ENCODE measurements around the gene ALG12.

ALG12 gene

DNA sequence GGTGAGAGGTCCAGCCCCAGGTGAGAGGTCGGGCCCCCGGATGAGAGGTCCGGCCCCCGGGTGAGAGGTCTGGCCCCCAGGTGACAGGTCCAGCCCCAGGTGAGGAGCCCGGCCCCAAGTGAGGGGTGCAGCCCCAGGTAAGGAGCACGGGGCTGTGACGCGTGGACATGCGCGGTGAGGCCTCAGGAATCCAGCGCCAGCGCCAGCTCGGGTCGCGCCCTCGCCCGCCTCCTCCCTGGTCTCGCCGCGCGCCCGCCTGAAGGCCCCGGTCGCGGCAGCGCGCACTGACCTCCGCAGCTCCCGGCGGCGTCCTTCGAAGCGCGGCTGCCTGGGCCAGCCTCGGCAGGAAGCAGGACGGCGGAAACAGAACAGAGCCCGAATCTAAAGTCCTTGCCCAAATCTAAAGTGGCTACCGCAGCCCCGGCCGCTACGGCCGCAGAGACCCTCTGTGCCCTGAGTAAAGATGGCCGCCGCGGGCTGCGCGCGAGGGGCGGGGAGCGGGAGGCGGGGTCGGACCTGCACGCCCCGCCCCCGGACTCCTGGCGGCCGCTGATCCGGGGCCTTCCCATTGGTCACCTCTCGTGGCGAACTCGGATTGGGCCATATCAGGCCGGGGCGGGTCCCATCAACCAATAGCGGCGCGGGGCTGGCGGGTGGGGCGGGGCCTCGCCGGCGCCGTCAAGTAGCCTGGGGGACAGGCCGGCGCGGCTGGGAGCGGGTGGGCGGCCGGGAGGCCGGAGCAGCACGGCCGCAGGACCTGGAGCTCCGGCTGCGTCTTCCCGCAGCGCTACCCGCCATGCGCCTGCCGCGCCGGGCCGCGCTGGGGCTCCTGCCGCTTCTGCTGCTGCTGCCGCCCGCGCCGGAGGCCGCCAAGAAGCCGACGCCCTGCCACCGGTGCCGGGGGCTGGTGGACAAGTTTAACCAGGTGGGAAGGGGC is at the start of gene ALG12, which contains the start of gene CRELD2:
TSS of gene ALG12 (minus strand) at position 465 of the 937 bp plus-strand sequence. CDS start 4,673 bp downstream, outside the sequence.
TSS of gene CRELD2 (plus strand) at position 661 of the 937 bp plus-strand sequence. CDS start at position 797, 136 bp downstream.
- peaks cover 29% of the 10 kb centered on the region for H3K4me1 Mint-ChIP-seq (ENCODE audit: low read depth)
- H3K4me3 Mint-ChIP-seq: peak within 1 kb of the TSS; percentile 83
- no peaks in the 10 kb centered on the region for H3K9me3 Mint-ChIP-seq
- H3K27ac Mint-ChIP-seq: peak within 1 kb of the TSS; percentile 90
- H3K27me3 Mint-ChIP-seq: no peaks in the 10 kb centered on the region
- intact Hi-C loops (cut with micrococcal nuclease): loop anchor here (5.0 kb wide), 1 partner anchor 61 kb away; no protein-coding TSS in a partner anchor
- peaks cover 44% of the 10 kb centered on the region for H3K36me3 Mint-ChIP-seq (ENCODE audit: low read depth)

DNA sequence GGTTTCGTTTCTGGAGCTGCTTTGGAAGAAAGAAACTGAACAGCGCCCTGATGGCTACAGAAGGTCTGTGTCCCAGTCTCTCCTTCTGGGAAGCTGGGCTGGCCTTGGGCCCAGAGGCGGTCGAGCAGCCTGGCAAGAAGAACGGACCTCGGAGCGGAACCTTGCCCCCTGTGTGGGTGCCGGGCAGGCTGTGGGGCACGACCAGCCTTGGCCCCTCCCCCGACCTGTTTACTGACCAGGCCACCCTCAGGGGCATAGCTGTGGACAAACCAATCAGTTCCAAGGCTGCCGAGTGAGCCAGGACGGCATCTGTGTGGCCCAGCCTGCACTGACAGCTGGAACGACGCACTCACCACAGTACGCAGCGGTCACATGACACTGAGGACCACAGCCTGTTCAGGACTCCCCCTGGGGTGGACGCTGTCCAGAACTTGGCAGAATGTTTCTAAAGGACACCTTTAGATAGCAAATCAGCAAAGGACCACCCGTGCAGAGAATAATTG is 49.5 kb upstream of the ALG12 start:
- Mint-ChIP-seq H3K4me1 (ENCODE audit: low read depth) (peaks cover 80% of the 10 kb centered on the region), H3K27ac (peak overlapping the region; percentile 97), H3K27me3 (no peaks in the 10 kb centered on the region), H3K9me3 (no peaks in the 10 kb centered on the region), H3K4me3 (peak overlapping the region; percentile 73), H3K36me3 (ENCODE audit: low read depth) (peaks cover 41% of the 10 kb centered on the region)
- intact Hi-C loops (cut with micrococcal nuclease): no loop called here

DNA sequence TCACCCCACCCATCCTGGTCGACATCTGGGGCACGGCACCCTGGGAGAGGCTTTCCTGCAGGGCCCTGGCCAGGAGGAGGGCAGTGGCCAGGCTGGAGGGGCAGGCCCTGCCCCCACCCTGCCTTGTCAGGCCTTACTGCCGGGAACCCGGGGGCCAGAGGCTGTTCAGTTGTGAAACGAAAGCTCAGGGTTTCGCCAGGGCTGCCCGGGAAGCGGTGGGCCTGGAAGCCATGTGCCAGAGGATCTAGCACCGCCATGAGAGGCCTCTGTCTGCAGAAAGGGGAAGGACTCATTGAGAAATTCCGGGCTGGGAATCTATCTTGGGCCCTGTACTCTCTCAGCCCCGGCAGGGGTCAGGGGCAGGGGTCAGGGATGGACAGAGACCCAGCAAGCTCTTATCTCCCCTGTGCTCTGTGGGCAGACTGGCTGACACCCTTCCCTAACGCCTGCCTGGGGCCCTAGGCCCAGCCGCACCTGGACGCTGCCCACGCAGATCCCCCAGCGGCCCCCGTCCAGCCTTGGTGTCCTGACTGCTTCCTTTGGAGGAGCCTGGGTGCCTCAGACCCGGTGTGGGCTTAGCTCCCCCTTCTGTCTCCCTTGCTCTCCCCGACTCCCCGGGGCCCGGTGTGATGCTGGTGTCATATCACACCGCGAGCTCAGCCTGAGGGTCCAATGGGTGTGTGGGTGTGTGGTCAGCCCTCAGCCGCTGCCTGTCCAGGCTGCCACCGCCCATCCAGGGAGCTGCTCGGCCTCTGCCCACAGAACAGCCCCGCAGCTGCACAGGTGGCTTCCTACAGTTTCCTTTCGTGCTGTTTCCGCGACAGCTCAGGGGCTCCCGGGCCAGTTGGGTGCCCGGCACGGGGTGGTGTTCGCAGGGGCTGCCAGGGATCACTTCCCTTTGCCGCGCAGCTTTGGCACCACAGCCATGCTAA is 48.8 kb upstream of the ALG12 start:
- Mint-ChIP-seq H3K4me3 (peak overlapping the region; percentile 73), H3K27ac (peak overlapping the region; percentile 97), H3K4me1 (ENCODE audit: low read depth) (peaks cover 80% of the 10 kb centered on the region), H3K9me3 (no peaks in the 10 kb centered on the region), H3K36me3 (ENCODE audit: low read depth) (peaks cover 48% of the 10 kb centered on the region), H3K27me3 (no peaks in the 10 kb centered on the region)
- intact Hi-C loops (cut with micrococcal nuclease): no loop called here

DNA sequence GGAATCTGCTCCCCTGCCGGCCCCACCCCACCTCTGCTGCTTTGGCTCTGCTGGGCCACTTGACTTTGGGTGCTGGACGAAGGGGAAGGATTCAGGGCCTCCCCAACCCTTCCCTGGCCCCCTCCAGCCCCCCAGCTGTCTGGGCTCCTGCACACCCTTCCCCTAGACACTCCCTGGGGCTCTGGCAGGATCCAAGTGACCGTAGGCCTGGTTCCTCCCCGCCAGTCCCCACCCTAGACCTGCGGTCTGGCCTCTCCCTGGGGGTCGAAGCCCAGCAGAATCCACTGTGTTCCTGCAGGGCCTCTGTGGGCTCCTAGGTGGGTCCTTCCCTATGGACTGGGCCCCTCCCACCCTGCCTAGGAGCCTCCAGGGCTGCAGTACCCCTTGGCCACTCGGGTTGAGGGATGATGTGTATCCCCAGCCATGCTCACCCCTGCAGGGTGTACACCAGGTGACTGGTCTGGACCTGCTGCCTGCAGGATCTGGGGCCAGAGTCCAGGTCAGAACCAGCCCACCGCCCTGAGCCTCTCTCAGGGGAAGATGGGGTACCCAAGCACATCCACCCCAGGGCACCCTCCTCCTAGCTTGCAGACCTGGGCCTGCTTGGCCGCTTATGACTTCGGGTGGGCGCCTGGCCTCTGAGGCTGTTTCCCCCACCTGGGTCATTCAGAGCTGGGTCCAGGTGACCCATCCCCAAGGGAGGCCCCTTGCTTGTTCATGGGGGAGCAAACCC is 48.0 kb upstream of the ALG12 start:
- Mint-ChIP-seq H3K4me1 (ENCODE audit: low read depth) (peaks cover 80% of the 10 kb centered on the region), H3K9me3 (no peaks in the 10 kb centered on the region), H3K36me3 (ENCODE audit: low read depth) (peaks cover 57% of the 10 kb centered on the region), H3K27me3 (no peaks in the 10 kb centered on the region), H3K4me3 (peak overlapping the region; percentile 44), H3K27ac (peak overlapping the region; percentile 97)
- intact Hi-C loops (cut with micrococcal nuclease): no loop called here

DNA sequence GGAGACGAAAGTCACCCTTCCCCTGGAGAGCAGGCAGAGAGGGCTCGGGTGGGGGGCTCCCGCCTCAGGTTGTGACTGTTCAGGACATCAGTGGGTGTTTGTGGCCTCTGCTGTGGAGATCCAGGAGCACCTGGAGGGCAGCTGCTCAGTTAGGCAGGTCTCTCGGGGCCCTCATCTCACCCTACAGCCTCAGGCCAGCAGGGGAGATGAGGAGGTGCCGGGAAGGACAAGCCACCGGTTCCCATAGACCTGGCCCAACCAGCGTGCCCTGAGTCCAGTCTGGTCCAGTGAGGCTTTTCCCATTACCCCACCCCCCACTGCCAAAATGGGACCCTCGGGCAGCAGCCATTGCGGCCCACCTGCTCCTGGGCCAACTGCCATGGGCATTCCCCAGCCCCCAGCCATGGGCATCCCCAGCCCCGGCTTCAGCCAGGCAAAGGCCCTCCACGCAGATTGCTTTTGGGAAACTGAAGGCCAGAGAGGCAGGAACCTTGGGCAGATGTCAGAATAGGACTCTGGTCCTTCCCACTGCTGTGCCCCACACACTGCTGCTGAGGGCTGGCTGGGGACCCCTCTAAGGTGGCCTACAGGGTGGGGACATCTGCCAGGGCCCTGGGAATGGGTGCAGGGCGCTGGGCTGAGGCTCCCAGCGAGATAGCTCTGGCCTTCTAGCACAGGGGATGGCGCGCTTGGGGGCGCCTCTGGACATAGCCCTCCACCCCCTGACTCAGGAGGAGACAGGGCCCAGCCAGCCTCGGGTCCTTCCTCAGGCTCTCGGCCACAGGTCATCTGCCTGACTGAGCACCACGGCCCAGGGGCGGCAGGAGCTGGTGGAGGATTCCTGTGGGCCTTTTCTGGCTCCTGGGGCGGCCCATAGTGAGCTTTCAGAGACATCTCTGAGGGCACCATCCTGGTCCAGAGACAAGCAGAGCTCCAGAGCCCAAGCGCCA is 47.1 kb upstream of the ALG12 start:
- Mint-ChIP-seq H3K4me1 (ENCODE audit: low read depth) (peaks cover 72% of the 10 kb centered on the region), H3K36me3 (ENCODE audit: low read depth) (peaks cover 61% of the 10 kb centered on the region), H3K27me3 (no peaks in the 10 kb centered on the region), H3K9me3 (no peaks in the 10 kb centered on the region), H3K27ac (peak overlapping the region; percentile 97), H3K4me3 (peak overlapping the region; percentile 99)
- intact Hi-C loops (cut with micrococcal nuclease): no loop called here

DNA sequence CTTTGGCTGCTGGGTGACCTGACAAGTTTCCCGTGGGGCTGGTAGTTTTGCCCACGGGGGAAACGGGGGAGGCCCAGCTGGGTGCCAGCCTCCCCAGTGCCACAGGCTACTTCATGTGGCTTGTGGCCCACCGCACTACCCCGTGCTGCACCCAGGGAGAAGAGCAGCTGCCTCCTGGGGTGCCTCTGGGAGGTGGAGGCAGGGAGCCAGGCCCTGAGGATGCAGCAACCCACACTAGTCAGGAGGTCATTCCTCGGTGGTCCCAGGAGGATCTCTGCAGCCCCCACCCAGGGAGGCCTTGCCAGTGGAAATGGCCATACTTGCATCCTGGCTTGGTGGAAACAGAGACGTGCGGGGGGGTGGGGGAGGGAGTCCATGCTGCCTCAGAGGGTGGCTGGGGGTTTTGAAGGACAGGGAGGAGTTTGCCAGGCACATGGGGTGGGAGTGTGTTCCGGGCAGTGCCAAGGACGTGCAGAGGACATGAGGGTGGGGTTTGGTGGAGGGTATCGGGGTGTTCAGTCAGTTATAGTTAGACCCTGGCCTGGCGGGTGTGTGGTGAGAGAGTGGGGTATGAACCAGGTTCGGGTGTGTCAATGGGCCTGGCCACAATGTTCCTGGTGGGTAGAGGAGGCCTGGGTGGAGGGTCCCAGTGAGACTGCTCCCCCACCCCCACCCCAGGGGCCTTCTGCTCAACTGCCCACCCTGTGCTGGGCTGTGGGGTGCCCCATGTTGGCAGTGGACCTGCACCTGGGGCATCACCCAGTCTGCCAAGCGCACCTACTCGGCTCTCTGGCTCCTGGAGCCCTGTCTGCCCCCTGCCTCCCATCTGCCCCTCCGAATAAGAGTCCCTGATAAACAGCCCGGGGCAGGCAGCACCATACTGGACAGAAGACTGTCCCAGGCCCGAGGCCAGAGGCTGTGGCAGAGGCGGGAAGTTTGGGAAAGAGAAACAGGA is 46.2 kb upstream of the ALG12 start:
- intact Hi-C loops (cut with micrococcal nuclease): no loop called here
- Mint-ChIP-seq H3K4me1 (ENCODE audit: low read depth) (peaks cover 65% of the 10 kb centered on the region), H3K27me3 (no peaks in the 10 kb centered on the region), H3K4me3 (peak overlapping the region; percentile 99), H3K9me3 (no peaks in the 10 kb centered on the region), H3K36me3 (ENCODE audit: low read depth) (peaks cover 61% of the 10 kb centered on the region), H3K27ac (peak overlapping the region; percentile 97)

DNA sequence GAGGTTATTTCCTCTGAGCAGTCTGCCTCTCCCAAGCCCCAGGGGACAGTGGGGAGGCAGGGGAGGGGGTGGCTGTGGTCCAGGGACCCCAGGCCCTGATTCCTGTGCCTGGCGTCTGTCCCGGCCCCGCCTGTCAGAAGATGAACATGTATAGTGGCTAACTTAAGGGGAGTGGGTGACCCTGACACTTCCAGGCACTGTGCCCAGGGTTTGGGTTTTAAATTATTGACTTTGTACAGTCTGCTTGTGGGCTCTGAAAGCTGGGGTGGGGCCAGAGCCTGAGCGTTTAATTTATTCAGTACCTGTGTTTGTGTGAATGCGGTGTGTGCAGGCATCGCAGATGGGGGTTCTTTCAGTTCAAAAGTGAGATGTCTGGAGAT is 45.4 kb upstream of the ALG12 start:
- intact Hi-C loops (cut with micrococcal nuclease): no loop called here
- H3K4me3 Mint-ChIP-seq: peak overlapping the region; percentile 99
- H3K27ac Mint-ChIP-seq: peak overlapping the region; percentile 97
- no peaks in the 10 kb centered on the region for H3K9me3 Mint-ChIP-seq
- H3K27me3 Mint-ChIP-seq: no peaks in the 10 kb centered on the region
- H3K36me3 Mint-ChIP-seq (ENCODE audit: low read depth): peaks cover 61% of the 10 kb centered on the region
- peaks cover 68% of the 10 kb centered on the region for H3K4me1 Mint-ChIP-seq (ENCODE audit: low read depth)

DNA sequence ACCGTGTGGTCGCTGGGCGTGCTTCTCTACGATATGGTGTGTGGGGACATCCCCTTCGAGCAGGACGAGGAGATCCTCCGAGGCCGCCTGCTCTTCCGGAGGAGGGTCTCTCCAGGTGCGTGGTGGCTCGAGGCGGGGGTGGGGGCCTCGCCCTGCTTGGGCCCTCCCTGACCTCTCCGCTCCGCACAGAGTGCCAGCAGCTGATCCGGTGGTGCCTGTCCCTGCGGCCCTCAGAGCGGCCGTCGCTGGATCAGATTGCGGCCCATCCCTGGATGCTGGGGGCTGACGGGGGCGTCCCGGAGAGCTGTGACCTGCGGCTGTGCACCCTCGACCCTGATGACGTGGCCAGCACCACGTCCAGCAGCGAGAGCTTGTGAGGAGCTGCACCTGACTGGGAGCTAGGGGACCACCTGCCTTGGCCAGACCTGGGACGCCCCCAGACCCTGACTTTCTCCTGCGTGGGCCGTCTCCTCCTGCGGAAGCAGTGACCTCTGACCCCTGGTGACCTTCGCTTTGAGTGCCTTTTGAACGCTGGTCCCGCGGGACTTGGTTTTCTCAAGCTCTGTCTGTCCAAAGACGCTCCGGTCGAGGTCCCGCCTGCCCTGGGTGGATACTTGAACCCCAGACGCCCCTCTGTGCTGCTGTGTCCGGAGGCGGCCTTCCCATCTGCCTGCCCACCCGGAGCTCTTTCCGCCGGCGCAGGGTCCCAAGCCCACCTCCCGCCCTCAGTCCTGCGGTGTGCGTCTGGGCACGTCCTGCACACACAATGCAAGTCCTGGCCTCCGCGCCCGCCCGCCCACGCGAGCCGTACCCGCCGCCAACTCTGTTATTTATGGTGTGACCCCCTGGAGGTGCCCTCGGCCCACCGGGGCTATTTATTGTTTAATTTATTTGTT is 44.8 kb upstream of the ALG12 start:
- H3K9me3 Mint-ChIP-seq: no peaks in the 10 kb centered on the region
- intact Hi-C loops (cut with micrococcal nuclease): no loop called here
- H3K36me3 Mint-ChIP-seq (ENCODE audit: low read depth): peaks cover 60% of the 10 kb centered on the region
- H3K4me1 Mint-ChIP-seq (ENCODE audit: low read depth): peaks cover 68% of the 10 kb centered on the region
- H3K27ac Mint-ChIP-seq: peak overlapping the region; percentile 97
- H3K27me3 Mint-ChIP-seq: no peaks in the 10 kb centered on the region
- H3K4me3 Mint-ChIP-seq: peak overlapping the region; percentile 99

DNA sequence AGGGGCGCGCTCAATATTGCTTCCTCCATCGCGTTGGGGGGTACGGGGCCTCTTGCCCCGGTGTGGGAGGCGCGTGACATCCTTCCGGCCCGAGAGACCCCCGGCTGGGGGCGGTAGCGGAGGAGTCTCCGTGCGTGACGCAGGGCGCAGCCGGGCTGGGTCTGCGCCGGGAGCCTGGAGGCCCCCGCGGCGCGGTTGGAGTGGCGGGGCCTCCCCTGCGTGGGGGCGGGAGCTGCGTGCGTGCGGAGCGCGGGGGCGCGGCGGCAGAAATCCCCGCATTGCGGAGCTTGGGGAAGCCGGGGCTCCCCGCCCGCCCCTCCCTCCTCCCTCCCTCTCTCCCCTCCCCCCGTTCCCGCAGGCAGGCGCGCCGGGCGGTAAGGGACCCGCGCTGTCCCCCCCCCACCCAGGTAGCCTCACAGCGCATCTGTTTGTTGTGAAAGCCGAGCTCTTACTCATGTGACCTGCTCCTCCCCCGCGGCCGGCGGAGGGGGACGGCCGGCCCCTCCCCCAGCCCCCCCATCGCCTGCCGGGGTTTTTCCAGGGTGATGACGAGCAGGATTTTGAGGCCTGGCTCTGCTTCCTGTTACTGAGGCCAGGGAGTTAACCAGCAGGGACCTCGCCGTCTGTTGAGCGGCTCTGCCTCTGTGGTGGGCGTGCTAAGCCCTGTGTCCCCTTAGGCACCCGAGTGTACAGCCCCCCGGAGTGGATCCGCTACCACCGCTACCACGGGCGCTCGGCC is 43.9 kb upstream of the ALG12 start:
- Mint-ChIP-seq H3K4me3 (peak overlapping the region; percentile 99), H3K4me1 (ENCODE audit: low read depth) (peaks cover 67% of the 10 kb centered on the region)
- intact Hi-C loops (cut with micrococcal nuclease): no loop called here

DNA sequence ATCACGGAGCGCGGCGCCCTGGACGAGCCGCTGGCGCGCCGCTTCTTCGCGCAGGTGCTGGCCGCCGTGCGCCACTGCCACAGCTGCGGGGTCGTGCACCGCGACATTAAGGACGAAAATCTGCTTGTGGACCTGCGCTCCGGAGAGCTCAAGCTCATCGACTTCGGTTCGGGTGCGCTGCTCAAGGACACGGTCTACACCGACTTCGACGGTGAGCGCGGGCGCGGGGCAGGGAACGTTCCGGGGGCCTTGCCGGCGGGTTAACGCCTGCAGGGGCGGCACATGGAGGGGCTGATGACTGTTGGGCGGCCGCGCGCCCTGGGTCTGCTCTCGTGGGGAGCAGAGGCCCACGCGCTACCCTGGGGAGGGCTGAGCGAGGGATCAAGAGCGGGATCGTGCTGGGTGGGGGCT is 43.4 kb upstream of the ALG12 start:
- Mint-ChIP-seq H3K36me3 (ENCODE audit: low read depth) (peaks cover 56% of the 10 kb centered on the region), H3K9me3 (no peaks in the 10 kb centered on the region), H3K27ac (peak overlapping the region; percentile 97), H3K4me3 (peak overlapping the region; percentile 99), H3K4me1 (ENCODE audit: low read depth) (peaks cover 67% of the 10 kb centered on the region), H3K27me3 (no peaks in the 10 kb centered on the region)
- intact Hi-C loops (cut with micrococcal nuclease): no loop called here

More for the DNA sequence above, 43.9 kb upstream of the ALG12 start:
- peak overlapping the region; percentile 97 for H3K27ac Mint-ChIP-seq
- no peaks in the 10 kb centered on the region for H3K27me3 Mint-ChIP-seq
- H3K9me3 Mint-ChIP-seq: no peaks in the 10 kb centered on the region
- peaks cover 56% of the 10 kb centered on the region for H3K36me3 Mint-ChIP-seq (ENCODE audit: low read depth)

Data from dendritic cell treated with granulocyte-macrophage colony-stimulating factor and Interleukin-4, amounts not matched to agents 40 ng/mL and 50 ng/mL, for 4 days (primary cell).